22Rv1 (cell line): ENCODE data around the gene SHANK1.

ENCODE experiments used
- H3K27ac ChIP-seq: fragments of 450-650 bp; 2 replicates; pipeline ENCODE4 v1.5.1; 2017
- CTCF ChIP-seq: fragments of 450-650 bp; IDR thresholded peaks from 2 replicates; pipeline ENCODE4 v1.5.1; 2017; ENCODE audit warnings: mild to moderate bottlenecking
- ZFX ChIP-seq: fragments of 450-650 bp; IDR thresholded peaks from 2 replicates; pipeline ENCODE4 v1.6.1; 2017; ENCODE audit warnings: antibody characterized with exemption, borderline replicate concordance

SHANK1 gene

GRCh38 chr19:50739132-50739913, 19.7 kb upstream of the SHANK1 start:
- no peak overlapping the region for H3K27ac ChIP-seq
- no peak for TF ChIP-seq ZFX
- no peak for TF ChIP-seq CTCF

- no peak for TF ChIP-seq CTCF
- H3K27ac ChIP-seq, result no peak overlapping the region
Measured at GRCh38 chr19:50736338-50736737, 16.7 kb upstream of the SHANK1 start.

- TF ChIP-seq ZFX (no peak), CTCF (no peak)
Measured at GRCh38 chr19:50735869-50736268, 16.3 kb upstream of the SHANK1 start.

GRCh38 chr19:50729894-50730293, 10.3 kb upstream of the SHANK1 start:
- no peak for TF ChIP-seq ZFX
- TF ChIP-seq CTCF, result no peak
- no peak overlapping the region for H3K27ac ChIP-seq

More at GRCh38 chr19:50735869-50736268, 16.3 kb upstream of the SHANK1 start:
- no peak overlapping the region for H3K27ac ChIP-seq

- TF ChIP-seq CTCF, result no peak
- TF ChIP-seq ZFX, result no peak
- peak overlapping the region; percentile 62 for H3K27ac ChIP-seq
Measured at GRCh38 chr19:50728084-50728737, 8.6 kb upstream of the SHANK1 start.

GRCh38 chr19:50725911-50726230, 6.3 kb upstream of the SHANK1 start:
- peak overlapping the region; percentile 78 for H3K27ac ChIP-seq

More at GRCh38 chr19:50725911-50726230, 6.3 kb upstream of the SHANK1 start:
- TF ChIP-seq CTCF (no peak), ZFX (no peak)
